DMS153 (cell line): ENCODE results near the gene GNG12.

Experiments used
- DNase-seq: peaks from one replicate; lab custom pipeline; 2025; lab: John Stamatoyannopoulos, UW

GNG12 gene

DNA sequence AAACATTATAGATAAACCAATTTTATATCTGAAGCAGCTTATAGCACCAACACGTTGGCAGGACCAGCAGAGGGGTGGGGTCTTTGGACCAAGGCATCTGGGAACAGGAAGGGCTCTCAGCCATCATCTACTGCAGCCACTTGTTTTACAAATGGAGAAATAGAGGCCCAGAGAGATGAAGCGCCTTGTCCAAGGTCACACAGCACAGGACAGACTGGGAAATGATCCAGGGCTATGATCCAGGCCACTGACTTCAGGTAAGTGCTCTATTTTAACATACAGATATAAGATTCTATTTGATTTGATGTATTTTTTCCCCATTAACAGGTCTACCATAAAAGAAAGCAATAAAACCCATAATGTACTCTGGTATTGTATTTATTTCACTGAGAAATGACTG lies 131.4 kb downstream of the GNG12 start:
- DNase-seq, result no peak

DNA sequence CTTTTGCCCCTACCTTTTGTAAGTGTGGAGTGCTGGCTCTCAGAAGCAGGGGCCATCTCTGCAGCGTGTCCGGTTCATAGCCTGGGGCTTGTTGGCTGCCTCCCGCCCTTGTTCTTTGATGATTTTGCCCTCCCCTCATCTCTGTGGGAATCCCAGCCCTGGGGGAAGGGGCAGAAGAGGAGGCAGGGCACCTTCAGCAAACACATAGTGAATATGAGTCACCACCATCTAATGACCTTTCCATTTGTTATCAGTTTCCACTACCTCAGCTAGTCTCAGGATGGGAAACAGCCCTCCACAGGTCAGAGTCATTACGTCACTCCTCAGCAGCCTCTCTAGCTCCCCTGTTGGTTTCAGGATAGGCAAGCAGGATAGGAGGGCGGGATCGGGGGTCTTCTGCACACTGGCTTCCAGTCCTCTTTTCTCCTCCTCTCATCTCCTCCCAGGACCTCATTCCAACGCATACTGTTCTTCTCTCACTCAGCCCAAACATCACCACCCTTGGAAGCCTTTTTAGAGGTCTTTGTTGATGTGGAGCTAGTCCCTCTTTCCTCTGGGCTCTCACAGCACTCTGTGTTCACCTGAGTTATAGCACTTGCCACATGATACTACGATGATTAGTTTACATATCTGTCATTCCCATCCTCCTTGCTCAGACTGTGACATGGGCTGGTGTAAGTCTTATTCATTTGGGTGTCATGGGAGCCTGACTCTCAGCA lies 132.4 kb downstream of the GNG12 start:
- peak; percentile 75 for DNase-seq

DNA sequence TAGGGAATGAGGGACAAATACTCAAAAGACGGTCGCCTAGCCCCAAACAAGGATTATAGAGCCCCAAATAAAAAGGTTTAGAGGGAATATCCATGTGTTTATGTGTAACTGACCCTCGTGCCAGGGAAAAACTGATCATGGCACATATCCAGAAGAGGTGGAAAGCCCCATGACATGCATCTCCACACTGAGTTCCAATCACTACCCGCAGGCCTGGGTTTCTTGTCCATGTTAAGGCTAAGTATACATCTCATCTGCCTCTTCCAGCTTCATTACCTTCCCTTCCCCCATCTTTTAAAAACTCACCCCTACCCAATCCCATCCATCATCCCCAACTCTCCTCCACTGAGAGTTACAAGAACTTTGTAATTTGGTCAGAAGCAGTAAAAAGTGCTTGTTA lies 133.0 kb downstream of the GNG12 start:
- DNase-seq, result no peak

DNA sequence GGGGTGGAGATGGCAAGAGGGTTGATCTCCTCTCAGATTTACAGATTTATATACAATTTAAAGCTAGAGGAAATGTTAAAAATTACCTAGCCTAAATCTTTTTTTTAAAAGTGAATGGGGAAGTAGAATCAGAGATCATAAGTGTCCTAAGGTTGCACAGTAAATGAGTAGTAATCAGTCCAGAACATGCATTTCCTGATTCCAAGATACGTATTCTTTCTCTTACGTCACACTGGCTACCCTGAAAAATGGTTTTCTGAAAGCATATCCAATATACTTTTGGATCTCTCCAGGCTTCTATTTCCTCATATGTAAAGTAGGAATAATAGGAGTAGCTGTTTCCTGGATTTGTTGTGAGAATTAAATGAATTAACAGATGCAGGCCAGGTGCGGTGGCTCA lies 136.6 kb downstream of the GNG12 start:
- no peak for DNase-seq

DNA sequence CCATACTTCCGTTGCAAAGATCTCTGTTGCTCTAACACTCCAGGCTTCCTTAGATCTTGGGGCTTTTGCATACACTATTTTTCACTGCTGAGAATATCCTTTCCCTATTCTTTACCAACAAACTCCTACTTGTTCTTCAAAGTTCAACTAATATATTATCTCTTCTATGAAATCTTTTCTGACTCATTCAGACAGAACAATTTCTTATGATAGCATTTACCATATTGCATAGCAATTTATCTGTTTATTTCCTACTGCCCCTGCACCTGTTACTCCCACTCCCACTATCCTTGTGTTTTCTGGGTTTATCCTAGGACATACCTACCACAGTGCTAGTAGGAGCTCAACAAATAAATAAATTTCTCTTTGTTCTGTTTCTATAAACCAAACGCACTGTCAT lies 137.3 kb downstream of the GNG12 start:
- DNase-seq, result no peak

DNA sequence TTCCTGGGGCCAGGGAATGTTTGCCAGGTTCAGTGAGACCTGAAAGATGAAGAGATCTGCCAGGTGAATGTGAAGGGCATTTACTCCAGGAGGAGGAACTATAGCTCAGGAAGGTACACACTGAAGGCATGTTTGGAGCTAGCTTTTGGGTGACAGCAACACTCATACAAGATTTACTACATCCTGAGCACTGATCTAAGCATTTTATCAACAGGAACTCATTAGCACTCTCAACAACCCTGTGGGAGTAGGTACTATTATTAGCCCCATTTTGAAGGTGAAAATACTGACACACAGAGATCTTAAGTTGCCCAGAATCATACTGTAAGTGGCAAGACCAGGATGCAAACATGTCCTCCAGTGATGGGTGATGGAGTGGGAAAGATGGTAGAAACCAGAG lies 141.6 kb downstream of the GNG12 start:
- DNase-seq, result no peak

DNA sequence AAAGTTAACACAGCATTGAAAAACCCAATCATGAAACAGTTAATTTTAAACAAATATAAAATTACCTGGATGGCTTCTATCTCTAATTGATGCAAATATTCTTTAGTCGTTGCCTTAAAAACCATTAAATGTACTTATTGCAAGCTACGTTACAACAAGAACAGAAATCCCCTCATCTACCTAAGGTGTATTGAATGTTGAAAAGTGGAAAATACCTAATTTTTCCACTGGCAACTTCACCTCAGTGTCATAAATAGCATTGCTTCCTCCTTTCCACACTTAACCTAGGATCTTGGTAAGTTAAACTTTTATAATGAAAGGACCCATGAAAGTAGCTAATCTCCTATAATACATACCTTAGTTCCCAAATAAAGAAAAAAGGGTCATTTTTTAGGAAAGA lies 142.9 kb downstream of the GNG12 start:
- DNase-seq, result no peak

DNA sequence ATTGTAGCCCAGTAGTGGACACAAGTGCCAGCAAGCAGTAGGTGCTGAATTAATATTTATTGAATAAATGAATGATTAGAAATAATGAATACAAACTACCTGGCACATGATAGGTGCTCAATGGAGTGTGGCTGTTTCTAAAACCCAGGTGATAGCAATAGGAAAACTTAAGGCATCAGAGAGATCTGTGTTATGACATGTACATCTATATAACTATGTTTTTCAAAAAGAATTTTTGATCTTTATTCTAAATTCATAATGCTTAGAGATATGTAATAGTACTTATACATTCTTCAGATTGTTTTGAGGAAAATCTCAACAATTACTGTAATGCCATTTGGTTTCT lies 143.3 kb downstream of the GNG12 start:
- no peak for DNase-seq

DNA sequence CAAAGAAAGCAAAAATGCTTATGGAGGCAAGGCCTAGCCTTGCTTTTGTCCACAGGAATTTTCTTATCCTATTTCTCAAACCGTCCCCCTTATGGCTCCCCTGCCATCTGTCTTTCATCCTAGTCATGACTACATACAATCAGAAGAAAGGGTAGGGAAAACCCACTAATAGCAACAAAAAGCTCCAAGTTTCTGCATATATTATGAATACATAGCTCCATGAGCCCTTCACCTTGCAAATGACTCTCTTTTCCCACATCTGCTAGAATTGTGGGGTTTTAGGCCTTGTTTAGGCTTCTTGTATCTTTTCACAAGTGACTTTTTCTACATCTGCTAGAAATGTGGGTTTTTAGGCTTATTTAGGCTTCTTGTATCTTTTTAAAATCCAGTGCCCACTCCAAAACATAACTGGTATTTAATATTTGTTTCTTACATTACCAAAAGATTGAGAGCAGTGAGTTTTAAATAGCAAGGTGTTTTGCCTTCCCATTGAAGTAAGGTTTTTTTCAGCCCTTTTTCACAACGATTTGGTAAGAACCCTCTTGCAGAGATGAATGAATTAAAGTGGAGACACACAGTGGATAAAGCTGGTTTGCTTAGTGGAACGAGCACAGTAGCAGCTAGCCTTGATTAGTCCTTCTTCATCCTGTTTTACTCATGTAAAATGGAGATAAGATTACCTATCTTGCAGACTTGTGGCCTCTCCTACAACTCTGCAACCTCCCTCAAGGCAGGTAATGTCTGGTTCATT lies 143.8 kb downstream of the GNG12 start:
- DNase-seq, result no peak

DNA sequence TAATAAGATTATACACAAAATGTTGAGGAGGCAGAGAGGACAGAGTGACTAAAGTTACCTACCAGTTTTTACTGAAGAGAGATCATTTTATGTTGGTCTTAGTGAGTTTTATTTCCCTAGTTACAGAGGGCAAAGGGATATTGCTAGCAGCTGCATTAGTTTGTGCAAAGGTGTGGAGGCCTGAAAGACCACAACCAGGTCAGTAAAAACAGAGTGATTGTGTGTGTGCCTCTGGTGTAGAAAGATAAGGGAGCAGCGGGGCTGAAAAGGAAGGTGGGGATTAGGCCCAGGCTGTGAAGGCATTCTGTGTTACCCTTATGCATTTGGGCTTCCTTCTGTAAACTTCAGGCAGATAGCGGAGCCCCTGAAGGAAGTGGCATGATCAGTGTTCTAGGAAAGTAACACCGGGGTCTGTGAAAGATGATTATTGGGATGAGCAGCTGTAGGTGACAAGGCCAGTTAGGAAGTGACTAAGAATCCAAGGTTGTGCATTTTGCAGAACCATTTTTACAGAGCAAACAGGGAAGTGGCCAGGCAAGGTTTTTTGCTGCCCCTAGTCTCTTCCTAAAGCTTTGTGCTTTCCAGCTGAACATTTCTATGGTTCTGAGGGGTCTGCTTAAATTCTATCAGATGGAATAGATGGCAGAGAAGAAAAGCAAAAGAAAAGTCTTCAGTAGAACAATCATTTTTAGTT lies 144.6 kb downstream of the GNG12 start:
- DNase-seq, result no peak

DNA sequence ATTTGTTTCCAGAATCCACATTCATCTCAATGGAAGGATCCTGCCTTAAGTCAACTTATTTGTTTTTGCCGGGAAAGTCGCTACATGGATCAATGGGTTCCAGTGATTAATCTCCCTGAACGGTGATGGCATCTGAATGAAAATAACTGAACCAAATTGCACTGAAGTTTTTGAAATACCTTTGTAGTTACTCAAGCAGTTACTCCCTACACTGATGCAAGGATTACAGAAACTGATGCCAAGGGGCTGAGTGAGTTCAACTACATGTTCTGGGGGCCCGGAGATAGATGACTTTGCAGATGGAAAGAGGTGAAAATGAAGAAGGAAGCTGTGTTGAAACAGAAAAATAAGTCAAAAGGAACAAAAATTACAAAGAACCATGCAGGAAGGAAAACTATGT lies 145.6 kb downstream of the GNG12 start:
- DNase-seq, result no peak

DNA sequence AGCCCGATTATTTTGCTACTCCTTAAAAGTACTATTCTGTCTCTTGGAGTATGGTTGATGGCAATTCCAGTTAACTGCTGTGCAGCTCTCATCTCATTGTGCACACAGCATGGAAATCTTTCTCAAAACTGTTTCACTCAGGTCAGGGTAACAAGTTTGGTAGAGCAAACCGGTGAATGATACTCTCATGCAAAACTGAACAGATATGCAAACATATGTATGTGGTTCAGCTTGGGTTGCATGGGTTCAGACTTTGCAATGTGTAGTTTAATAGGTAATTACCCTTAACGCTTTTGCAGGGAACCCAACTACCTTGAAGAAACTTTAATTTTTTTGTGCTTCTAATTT lies 146.1 kb downstream of the GNG12 start:
- DNase-seq, result no peak

DNA sequence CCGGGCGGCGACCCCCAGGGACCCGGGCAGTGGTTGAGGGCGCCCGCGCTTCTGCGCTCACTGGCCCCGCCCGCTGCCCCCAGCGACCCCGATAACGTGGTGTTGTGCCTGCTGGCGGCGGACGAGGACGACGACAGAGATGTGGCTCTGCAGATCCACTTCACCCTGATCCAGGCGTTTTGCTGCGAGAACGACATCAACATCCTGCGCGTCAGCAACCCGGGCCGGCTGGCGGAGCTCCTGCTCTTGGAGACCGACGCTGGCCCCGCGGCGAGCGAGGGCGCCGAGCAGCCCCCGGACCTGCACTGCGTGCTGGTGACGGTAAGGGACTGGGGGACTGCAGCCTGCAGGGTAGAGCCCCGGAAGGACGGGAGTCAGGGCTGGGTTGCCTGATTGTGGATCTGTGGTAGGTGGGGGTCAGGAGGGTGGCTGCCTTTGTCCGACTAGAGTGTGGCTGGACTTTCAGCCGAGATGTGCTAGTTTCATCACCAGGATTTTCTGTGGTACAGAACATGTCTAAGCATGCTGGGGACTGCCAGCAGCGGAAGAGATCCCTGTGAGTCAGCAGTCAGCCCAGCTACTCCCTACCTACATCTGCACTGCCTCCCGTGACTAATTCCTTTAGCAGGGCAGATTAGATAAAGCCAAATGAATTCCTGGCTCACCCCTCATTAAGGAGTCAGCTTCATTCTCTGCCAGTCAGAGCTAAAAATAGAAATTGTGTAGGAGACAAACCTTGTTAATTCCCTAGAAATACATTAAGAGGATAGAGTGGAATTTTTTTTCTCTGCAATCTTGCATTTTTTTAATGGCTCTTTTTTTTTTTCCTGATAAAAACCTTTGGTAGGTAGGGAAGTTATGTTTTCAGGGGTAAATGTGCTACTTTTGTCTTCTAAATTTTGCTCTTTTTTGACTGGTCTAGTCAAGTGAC lies 146.7 kb downstream of the GNG12 start:
- peak; percentile 35 for DNase-seq

DNA sequence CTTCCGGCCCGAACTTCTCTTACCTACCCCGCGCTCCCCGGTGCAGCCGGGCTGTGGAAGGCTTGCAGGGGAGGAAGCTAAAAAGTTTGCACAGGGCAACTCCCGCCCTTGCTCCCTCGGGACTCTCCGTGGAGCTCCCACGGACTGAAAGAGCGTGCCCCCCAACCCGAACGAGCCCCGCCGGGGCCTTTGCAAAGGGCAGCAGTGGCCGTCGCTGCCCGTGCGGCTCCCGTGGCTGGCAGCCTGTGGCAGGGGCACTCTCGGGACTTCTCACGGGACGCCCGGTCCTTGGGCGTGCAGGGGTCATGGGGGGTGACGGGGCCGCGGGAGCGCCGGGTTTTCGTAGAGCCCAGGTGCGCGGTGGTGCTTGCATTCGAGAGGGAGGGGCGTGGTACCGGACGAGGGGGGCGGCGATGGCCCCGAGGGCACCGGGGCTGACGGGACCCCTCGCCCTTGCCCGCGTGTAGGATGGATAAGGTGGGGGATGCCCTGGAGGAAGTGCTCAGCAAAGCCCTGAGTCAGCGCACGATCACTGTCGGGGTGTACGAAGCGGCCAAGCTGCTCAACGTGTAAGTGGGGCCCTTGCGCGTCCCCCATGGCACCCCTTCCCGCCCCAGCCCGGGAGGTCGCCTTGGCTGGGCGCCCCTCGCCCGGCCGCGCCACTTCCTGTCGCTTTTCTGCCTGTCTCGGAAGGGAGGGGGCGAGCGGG lies 147.6 kb downstream of the GNG12 start:
- no peak for DNase-seq

DNA sequence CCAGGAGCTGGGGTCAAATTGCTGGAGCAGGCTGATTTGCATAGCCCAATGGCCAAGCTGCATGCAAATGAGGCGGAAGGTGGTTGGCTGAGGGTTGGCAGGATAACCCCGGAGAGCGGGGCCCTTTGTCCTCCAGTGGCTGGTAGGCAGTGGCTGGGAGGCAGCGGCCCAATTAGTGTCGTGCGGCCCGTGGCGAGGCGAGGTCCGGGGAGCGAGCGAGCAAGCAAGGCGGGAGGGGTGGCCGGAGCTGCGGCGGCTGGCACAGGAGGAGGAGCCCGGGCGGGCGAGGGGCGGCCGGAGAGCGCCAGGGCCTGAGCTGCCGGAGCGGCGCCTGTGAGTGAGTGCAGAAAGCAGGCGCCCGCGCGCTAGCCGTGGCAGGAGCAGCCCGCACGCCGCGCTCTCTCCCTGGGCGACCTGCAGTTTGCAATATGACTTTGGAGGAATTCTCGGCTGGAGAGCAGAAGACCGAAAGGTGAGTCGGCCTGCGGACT lies 148.2 kb downstream of the GNG12 start, which contains the start of gene GADD45A:
Gene GADD45A (plus strand): TSS at position 135 of the 491 bp plus-strand sequence. CDS start 294 bp downstream, at position 429.
- DNase-seq, result peak; percentile 92

DNA sequence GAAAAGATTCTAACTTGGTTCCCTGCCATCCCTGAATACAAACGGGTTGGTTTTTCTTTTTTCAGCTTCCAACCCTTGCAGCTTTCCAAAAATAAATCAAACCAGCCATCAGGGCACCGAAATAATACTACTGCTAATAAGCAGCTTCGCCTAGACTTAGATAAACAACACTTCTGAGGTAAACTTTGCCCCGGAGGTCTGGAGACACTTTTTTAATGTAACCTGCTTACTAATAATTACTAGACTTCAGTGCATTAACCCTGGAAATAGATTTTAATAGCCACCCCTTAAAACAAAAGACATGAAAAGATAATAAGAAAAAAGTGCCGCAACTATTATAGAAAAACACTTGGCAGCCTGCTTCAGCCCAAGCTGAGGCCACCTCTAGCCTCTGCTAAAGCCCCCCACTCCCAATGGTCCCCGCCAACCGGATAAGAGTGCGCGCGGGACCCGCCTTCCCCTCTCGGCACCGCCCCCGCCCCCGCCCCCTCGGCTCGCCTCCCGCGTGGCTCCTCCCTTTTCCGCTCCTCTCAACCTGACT lies 148.7 kb downstream of the GNG12 start:
- no peak for DNase-seq

DNA sequence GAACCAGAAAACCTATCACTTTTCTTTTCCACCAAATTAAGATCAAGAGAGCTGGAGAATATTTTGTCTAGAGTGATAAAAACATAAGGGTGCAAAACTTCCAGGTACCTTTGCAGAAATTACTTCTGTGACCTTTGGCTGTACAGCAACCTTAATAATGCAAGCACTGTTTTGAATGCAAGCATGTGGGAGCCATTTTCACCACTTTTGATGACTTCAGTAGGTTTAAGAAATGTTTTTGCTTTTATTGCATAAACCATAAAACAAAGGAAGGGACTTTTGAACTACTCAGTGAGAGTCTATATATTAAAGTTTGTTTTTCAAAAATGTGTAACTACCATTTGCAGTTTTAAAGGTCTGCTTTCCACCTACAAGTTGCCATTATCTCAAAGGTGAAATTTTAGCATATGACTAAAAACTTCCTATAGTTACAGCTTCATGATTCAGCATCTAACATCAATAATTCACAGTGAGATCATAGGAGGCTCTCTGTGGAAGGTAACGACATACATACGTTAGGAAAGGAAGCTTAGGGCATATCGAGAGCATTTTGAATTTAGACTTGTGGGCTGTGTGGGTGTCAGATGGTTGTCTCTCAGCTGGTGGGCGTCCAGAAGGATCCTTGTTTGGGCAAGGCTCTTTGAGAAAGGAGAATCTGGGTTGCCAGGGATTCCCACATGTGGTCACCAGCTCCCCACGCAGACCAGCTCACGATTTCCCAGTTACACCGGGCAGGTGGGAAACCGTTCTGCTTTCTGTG lies 149.3 kb downstream of the GNG12 start:
- no peak for DNase-seq

DNA sequence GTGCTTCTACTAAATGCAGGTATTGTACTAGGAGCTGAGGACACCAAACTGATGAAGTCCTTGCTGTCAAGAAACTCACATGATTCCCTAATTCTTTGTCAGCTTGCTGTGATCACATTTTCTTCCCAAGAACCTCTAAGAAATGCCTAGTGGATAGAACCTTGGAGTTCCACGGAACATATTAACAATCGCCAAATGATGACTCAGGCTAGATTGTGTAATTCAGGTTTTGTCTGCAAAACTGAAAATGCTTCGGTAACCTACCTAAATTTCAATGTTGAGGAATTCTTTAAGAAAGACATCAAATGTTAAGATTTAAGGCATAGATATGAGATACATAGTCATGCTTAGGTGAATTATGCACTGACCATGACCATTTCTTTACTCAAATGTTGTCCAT lies 150.0 kb downstream of the GNG12 start:
- DNase-seq, result no peak

DNA sequence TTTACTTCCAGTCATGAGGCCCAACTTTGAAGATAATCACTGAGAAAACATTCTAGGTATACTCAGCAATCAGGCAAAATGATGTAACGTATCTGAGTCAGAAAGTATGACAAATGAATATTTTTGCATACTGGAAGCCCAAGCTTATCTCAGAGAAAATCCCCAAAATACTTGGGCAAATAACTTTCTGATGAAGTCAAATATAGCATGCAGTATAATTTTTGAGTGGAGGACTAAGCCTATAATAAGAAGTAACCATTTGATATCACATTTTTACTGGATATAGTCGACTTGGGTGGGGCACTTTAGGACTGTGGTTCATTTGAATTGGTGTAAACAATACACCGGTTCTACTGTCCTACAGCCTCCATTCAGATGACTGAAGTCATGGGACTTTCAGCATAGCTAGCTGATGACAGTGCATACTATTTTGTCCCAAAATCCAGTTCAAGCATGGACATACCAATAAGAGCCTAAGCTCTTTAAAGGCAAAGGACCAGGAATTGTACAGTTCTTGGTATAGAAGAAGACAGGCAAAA lies 150.5 kb downstream of the GNG12 start:
- DNase-seq, result no peak

DNA sequence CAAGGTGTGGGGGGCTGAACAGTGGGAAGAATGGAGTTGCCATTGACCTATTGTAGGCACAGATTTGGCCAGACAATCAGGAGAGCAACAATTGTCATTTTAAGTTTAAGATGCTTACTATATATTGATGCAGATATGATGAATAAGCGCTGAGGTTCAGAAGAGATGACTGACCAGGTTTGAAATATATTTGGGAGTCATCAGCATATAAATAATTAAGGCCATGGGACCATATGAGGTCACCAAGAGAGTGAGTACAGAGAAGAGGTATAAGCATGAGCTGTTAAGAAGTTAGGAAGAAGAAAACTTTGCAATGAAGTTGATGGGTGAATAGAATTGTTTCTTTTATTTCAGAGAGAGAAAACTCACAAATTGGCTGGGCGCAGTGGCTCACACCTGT lies 152.8 kb downstream of the GNG12 start:
- DNase-seq, result no peak
